Stimulated activated memory B cell treated with anti-CD40 and anti-IgM and Interleukin-4, amounts not matched to agents 10 μg/mL and 1 μg/mL and 100 μg/mL, for 72 hours (primary cell): ENCODE results near the gene POLR1A.

Source experiments
- ATAC-seq: fragments of 150-1000 bp; cut with Tn5 transposase; 2 replicates; pipeline ENCODE4 v1.10.0; 2021
- H3K27ac Mint-ChIP-seq: one replicate; pipeline ENCODE4 v1.8.0; 2022; ENCODE audit warnings: mild to moderate bottlenecking, mixed read lengths
- H3K27me3 Mint-ChIP-seq: one replicate; pipeline ENCODE4 v1.8.0; 2022; ENCODE audit warnings: mixed read lengths
- H3K36me3 Mint-ChIP-seq: one replicate; pipeline ENCODE4 v1.8.0; 2022; ENCODE audit warnings: mixed read lengths
- H3K4me1 Mint-ChIP-seq: one replicate; pipeline ENCODE4 v1.8.0; 2022; ENCODE audit warnings: mixed read lengths
- H3K4me3 Mint-ChIP-seq: one replicate; pipeline ENCODE4 v1.8.0; 2022; ENCODE audit warnings: mild to moderate bottlenecking, moderate library complexity, mixed read lengths
- H3K9me3 Mint-ChIP-seq: one replicate; pipeline ENCODE4 v1.8.0; 2022; ENCODE audit warnings: mixed read lengths

Gene POLR1A

DNA sequence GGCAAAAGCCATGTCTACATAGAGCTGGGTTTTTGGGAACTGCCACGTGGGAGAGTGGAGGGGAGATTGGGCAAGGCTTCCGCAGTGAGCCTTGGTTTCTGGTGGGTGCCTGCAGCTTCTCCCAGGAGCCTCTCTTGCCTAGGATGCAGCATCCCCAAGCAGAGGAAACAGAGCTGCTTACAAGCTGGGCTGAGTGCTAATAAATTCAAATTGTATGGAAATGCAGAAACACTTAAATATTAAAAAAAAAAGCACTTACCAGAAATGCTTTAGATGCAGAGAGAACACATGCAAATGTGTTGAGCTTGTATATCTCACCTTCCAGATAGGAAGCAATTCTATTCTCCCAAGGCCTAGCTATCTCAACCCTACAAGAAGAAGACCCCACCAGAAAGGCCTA lies 120.9 kb downstream of the POLR1A start:
- Mint-ChIP-seq H3K4me1 (peaks cover 20% of the 10 kb centered on the region), H3K36me3 (no peaks in the 10 kb centered on the region), H3K27me3 (no peaks in the 10 kb centered on the region), H3K4me3 (no peak overlapping the region), H3K27ac (no peak overlapping the region), H3K9me3 (no peaks in the 10 kb centered on the region)
- no peak for ATAC-seq

GRCh38 chr2:85983766-85984165 lies 121.9 kb downstream of the POLR1A start:
- no peaks in the 10 kb centered on the region for H3K36me3 Mint-ChIP-seq
- H3K27ac Mint-ChIP-seq, result no peak overlapping the region
- H3K9me3 Mint-ChIP-seq, result no peaks in the 10 kb centered on the region
- H3K27me3 Mint-ChIP-seq, result no peaks in the 10 kb centered on the region
- ATAC-seq, result no peak
- H3K4me1 Mint-ChIP-seq, result peaks cover 25% of the 10 kb centered on the region
- no peak overlapping the region for H3K4me3 Mint-ChIP-seq

DNA sequence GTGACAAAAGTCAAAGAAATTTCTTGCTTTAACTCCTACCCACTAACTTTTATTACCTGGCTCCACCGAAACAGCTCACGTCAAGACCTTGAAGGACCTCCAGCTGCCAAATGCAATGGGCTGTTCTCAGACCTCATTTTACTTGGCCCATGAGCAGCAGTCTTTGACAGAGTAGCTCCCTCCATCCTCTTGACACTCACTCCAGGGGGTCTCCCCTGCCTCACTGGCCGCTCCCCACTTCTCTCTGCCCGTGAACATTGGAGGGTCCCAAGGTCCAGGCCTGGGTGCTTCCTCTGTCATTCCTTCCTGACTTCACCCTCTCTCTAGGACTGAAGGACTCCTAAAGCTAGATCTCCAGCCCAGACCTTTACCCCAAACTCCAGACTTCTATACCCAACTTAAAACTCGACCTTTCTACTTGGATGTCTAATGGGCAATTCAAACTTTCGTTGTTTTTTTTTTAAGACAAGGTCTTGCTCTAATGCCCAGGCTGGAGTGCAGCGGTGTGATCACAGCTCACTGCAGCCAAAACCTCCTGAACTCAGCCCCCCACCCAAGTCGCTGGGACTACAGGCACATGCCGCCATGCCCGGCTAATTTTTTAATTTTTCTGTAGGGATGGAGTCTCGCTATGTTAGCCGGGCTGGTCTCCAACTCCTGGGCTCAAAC lies 124.0 kb downstream of the POLR1A start:
- no peaks in the 10 kb centered on the region for H3K27me3 Mint-ChIP-seq
- no peak for ATAC-seq
- H3K9me3 Mint-ChIP-seq, result no peaks in the 10 kb centered on the region
- H3K4me3 Mint-ChIP-seq, result no peak overlapping the region
- H3K36me3 Mint-ChIP-seq, result no peaks in the 10 kb centered on the region
- peaks cover 24% of the 10 kb centered on the region for H3K4me1 Mint-ChIP-seq
- no peak overlapping the region for H3K27ac Mint-ChIP-seq

- H3K4me1 Mint-ChIP-seq, result peaks cover 24% of the 10 kb centered on the region
- no peaks in the 10 kb centered on the region for H3K36me3 Mint-ChIP-seq
- H3K27me3 Mint-ChIP-seq, result no peaks in the 10 kb centered on the region
- peak overlapping the region; percentile 68 for H3K27ac Mint-ChIP-seq
- no peak for ATAC-seq
- H3K4me3 Mint-ChIP-seq, result peak overlapping the region; percentile 2
- H3K9me3 Mint-ChIP-seq, result no peaks in the 10 kb centered on the region
Measured at GRCh38 chr2:85978883-85979780, 126.6 kb downstream of the POLR1A start.

GRCh38 chr2:85976106-85976920 lies 129.4 kb downstream of the POLR1A start:
- Mint-ChIP-seq H3K4me1 (peaks cover 30% of the 10 kb centered on the region), H3K4me3 (no peak overlapping the region), H3K9me3 (peaks cover 10% of the 10 kb centered on the region), H3K27ac (no peak overlapping the region), H3K36me3 (peaks cover 9% of the 10 kb centered on the region), H3K27me3 (no peaks in the 10 kb centered on the region)
- no peak for ATAC-seq

- H3K4me3 Mint-ChIP-seq, result no peak overlapping the region
- no peaks in the 10 kb centered on the region for H3K27me3 Mint-ChIP-seq
- H3K36me3 Mint-ChIP-seq, result peaks cover 9% of the 10 kb centered on the region
- H3K4me1 Mint-ChIP-seq, result peaks cover 28% of the 10 kb centered on the region
- peaks cover 10% of the 10 kb centered on the region for H3K9me3 Mint-ChIP-seq
- H3K27ac Mint-ChIP-seq, result no peak overlapping the region
- no peak for ATAC-seq
Measured at GRCh38 chr2:85975581-85975980, 130.1 kb downstream of the POLR1A start.

DNA sequence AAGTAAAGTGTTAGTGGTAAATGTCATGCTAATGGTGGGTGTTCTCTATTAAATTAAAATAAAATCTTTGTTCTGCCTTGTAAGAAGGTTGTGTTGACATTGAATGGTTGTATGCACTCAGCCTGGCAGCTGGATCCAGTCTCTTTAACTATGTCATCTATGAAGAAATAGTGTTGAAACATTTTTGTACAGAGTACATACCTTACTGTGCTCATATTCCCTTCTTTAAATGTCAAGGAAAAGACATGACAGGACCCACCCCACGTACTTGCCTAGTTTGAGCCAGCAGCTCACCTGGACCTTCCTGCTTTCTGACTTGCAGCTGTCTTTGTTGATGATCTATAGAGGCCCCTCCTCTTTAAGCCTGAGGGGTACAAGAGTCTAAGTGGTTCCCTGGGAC lies 131.3 kb downstream of the POLR1A start:
- peaks cover 9% of the 10 kb centered on the region for H3K36me3 Mint-ChIP-seq
- no peak overlapping the region for H3K4me3 Mint-ChIP-seq
- H3K9me3 Mint-ChIP-seq, result peaks cover 10% of the 10 kb centered on the region
- no peak overlapping the region for H3K27ac Mint-ChIP-seq
- H3K4me1 Mint-ChIP-seq, result peaks cover 16% of the 10 kb centered on the region
- ATAC-seq, result no peak
- no peaks in the 10 kb centered on the region for H3K27me3 Mint-ChIP-seq

- Mint-ChIP-seq H3K36me3 (peaks cover 9% of the 10 kb centered on the region), H3K4me3 (no peak overlapping the region), H3K9me3 (peaks cover 10% of the 10 kb centered on the region), H3K27ac (no peak overlapping the region), H3K4me1 (peaks cover 6% of the 10 kb centered on the region), H3K27me3 (no peaks in the 10 kb centered on the region)
- ATAC-seq, result no peak
Measured at GRCh38 chr2:85972355-85972754, 133.3 kb downstream of the POLR1A start.

DNA sequence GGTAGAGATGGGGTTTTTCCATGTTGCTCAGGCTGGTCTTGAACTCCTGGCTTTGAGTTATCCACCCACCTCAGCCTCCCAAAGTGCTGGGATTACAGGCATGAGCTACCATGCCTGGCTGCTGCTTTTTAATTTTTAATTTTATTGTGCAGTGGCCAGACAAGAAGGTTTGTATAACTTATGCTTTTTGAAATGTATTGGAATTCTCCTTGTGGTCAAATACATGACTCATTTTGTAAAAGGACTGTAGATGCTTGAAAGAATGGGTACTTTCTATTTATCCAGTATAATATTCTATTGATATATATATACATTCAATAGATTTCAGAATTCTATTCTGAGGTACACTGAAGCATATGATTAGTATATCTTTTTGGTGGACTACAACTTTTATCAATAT lies 134.3 kb downstream of the POLR1A start:
- ATAC-seq, result no peak
- peaks cover 9% of the 10 kb centered on the region for H3K36me3 Mint-ChIP-seq
- peaks cover 12% of the 10 kb centered on the region for H3K4me1 Mint-ChIP-seq
- peaks cover 10% of the 10 kb centered on the region for H3K9me3 Mint-ChIP-seq
- no peaks in the 10 kb centered on the region for H3K27me3 Mint-ChIP-seq
- no peak overlapping the region for H3K27ac Mint-ChIP-seq
- no peak overlapping the region for H3K4me3 Mint-ChIP-seq
